A673 (cell line): ENCODE results near the gene IQCE.

ENCODE experiments used
- CTCF ChIP-seq: fragments of 300-800, 200-600 bp; sonication (generic); conservative IDR thresholded peaks from 2 replicates; pipeline ENCODE4 v1.5.1; 2017; ENCODE audit warnings: low read depth, mild to moderate bottlenecking, antibody characterized with exemption, low read length, moderate library complexity, mixed read lengths
- EZH2 ChIP-seq: fragments of 200-600 bp; sonication (generic); IDR thresholded peaks from 2 replicates; pipeline ENCODE4 v1.6.1; 2017; ENCODE audit warnings: borderline replicate concordance, low read depth, mild to moderate bottlenecking, mixed read lengths, antibody characterized with exemption, low read length; ENCODE audit not compliant: poor library complexity, severe bottlenecking

GRCh38 chr7:2601907-2602306, 43.1 kb downstream of the IQCE start:
- TF ChIP-seq CTCF (no peak), EZH2 (no peak)
